B cell (primary cell): ENCODE data around the gene BABAM2. TPM values are rescaled to one million over a fixed set of nuclear protein-coding genes. Genes with fewer than 3 reads are reported as not detected.
"Not testable (repeated sequence)": the region's sequence is repeated elsewhere in the genome, so short reads cannot be mapped to it uniquely, and the experiment has no call there.

Experiments used
- ATAC-seq: fragments of 200-7000 bp; cut with Tn5 transposase; one replicate; pipeline ENCODE4 v1.10.0; 2021; ENCODE audit warnings: low read depth, mild to moderate bottlenecking, moderate number of reproducible peaks, moderate library complexity
- CTCF ChIA-PET: fragments of 350-600 bp; sonication (Branson Sonifier 250); formaldehyde crosslinking; loops from one replicate; lab custom pipeline; 2021; ENCODE audit warnings: antibody characterized with exemption, inconsistent platforms; lab: Charles Lee
- POLR2A ChIA-PET: fragments of 350-600 bp; sonication (Branson Sonifier 250); formaldehyde crosslinking; loops from one replicate; lab custom pipeline; 2021; ENCODE audit warnings: antibody characterized with exemption; lab: Charles Lee
- DNase-seq: peaks from one replicate; pipeline ENCODE4 v3.0.0; 2013
- H2AFZ ChIP-seq: 2 replicates; pipeline ENCODE4 v1.6.1; 2012; ENCODE audit warnings: mild to moderate bottlenecking, low read depth, low read length; ENCODE audit not compliant: insufficient read depth, poor library complexity, severe bottlenecking
- H3K27ac ChIP-seq, 2 donors: 1 replicate in 1 of 2; 2 replicates in 1 of 2; pipeline ENCODE4 v1.5.1; 2012 to 2013; ENCODE audit warnings: low read length in 2 of 2, mild to moderate bottlenecking in 2 of 2, moderate library complexity in 1 of 2
- H3K27me3 ChIP-seq, 4 experiments: fragments of 200-600 bp in 1 of 4; sonication (generic) in 1 of 4; replicated peaks in 1 of 4; 1 replicate in 2 of 4; 2 replicates in 2 of 4; pipeline versions ENCODE4 v1.6.1 to v1.7.0; 2013 to 2016; ENCODE audit warnings: low read length in 3 of 4, mild to moderate bottlenecking in 2 of 4, mixed read lengths in 1 of 4, moderate library complexity in 1 of 4; ENCODE audit not compliant: insufficient read depth in 4 of 4, control insufficient read depth in 3 of 4; ENCODE audit errors: control extremely low read depth in 1 of 4
- H3K36me3 ChIP-seq, 2 experiments: replicated peaks in 1 of 2; 1 replicate in 1 of 2; 2 replicates in 1 of 2; pipeline versions ENCODE4 v1.6.1 to v1.7.1; 2013; ENCODE audit warnings: low read length in 1 of 2; ENCODE audit not compliant: insufficient read depth in 2 of 2, control insufficient read depth in 1 of 2; ENCODE audit errors: control extremely low read depth in 1 of 2, extremely low read depth in 1 of 2
- H3K4me1 ChIP-seq, 2 donors: fragments of 200-600 bp in 1 of 2; sonication (generic) in 1 of 2; 1 replicate in 1 of 2; 2 replicates in 1 of 2; pipeline versions ENCODE4 v1.5.1 to v1.6.1; 2013 to 2017; ENCODE audit warnings: low read length in 2 of 2; ENCODE audit not compliant: control insufficient read depth in 2 of 2, insufficient read depth in 2 of 2
- H3K4me2 ChIP-seq: replicated peaks from 2 replicates; pipeline ENCODE3; 2012; ENCODE audit warnings: mild to moderate bottlenecking, low read depth, low read length; ENCODE audit not compliant: poor library complexity, severe bottlenecking
- H3K4me3 ChIP-seq, 5 experiments: fragments of 200-600 bp in 1 of 5; sonication (generic) in 1 of 5; 1 replicate in 3 of 5; 2 replicates in 2 of 5; pipeline versions ENCODE4 v1.5.1 to v1.7.0; 2011 to 2016; ENCODE audit warnings: low read length in 4 of 5, mild to moderate bottlenecking in 4 of 5, low read depth in 2 of 5, control low read depth in 1 of 5, moderate library complexity in 1 of 5; ENCODE audit not compliant: insufficient read depth in 1 of 5; ENCODE audit errors: control extremely low read depth in 1 of 5, extremely low read depth in 1 of 5
- H3K79me2 ChIP-seq: fragments of 200-600 bp; sonication (generic); one replicate; pipeline ENCODE4 v1.6.0; 2016; ENCODE audit warnings: low read length; ENCODE audit not compliant: control insufficient read depth, insufficient read depth
- H3K9ac ChIP-seq: fragments of 200-600 bp; sonication (generic); 2 replicates; pipeline ENCODE4 v1.6.1; 2017; ENCODE audit warnings: mild to moderate bottlenecking, low read length, moderate library complexity
- H3K9me3 ChIP-seq, 3 donors: one replicate each; pipeline versions ENCODE4 v1.6.1 to v1.7.1; 2013; ENCODE audit warnings: low read length in 2 of 3; ENCODE audit not compliant: control insufficient read depth in 2 of 3, insufficient read depth in 1 of 3; ENCODE audit errors: control extremely low read depth in 1 of 3
- H4K20me1 ChIP-seq: 2 replicates; pipeline ENCODE4 v1.6.0; 2012; ENCODE audit warnings: mild to moderate bottlenecking, low read length; ENCODE audit not compliant: insufficient read depth, control insufficient read depth, poor library complexity, severe bottlenecking
- H3K27ac Mint-ChIP-seq: one replicate; pipeline ENCODE4 v1.8.0; 2021; ENCODE audit warnings: mixed read lengths
- H3K27me3 Mint-ChIP-seq: one replicate; pipeline ENCODE4 v1.8.0; 2021; ENCODE audit warnings: mixed read lengths
- H3K4me1 Mint-ChIP-seq: one replicate; pipeline ENCODE4 v1.8.0; 2021; ENCODE audit warnings: mixed read lengths
- H3K4me3 Mint-ChIP-seq: one replicate; pipeline ENCODE4 v1.8.0; 2021; ENCODE audit warnings: mixed read lengths
- H3K9me3 Mint-ChIP-seq: one replicate; pipeline ENCODE4 v1.8.0; 2022; ENCODE audit warnings: mixed read lengths; ENCODE audit not compliant: insufficient read depth
- EZH2 ChIP-seq: IDR thresholded peaks from 2 replicates; pipeline ENCODE4 v1.6.1; 2012; ENCODE audit warnings: borderline replicate concordance, low read depth, mild to moderate bottlenecking, moderate library complexity, low read length; ENCODE audit not compliant: insufficient read depth, poor library complexity, severe bottlenecking
- WGBS: methylation state at CpG from one replicate; pipeline ENCODE4 v1.1.5; 2013; ENCODE audit warnings: missing lambda C conversion rate; ENCODE audit not compliant: insufficient coverage; 5-methylcytosine and 5-hydroxymethylcytosine counted together
- intact Hi-C: fragments of 100-400 bp; cut with micrococcal nuclease; formaldehyde crosslinking; loops from one replicate; pipeline ENCODE4 v1.10.0; 2022
- polyA plus RNA-seq: library from polyadenylated mRNA; depleted of rRNA; stranded (reverse); fragments of >200 nt; gene quantifications from 2 replicates; pipeline ENCODE4 v1.2.3, GENCODE V29; 2012
- total RNA-seq, 2 donors: library from RNA; stranded (reverse); fragments of 120-200 nt in 1 of 2; gene quantifications; 1 replicate in 1 of 2; 2 replicates in 1 of 2; pipeline versions ENCODE4 v1.2.3 to v1.2.4, GENCODE V29; 2013 to 2022
- TF ChIP-seq, protein P1 (sequence below): fragments of 200-600 bp; IDR thresholded peaks from one replicate; pipeline ENCODE4 v1.8.0; 2022; ENCODE audit warnings: antibody characterized with exemption, mild to moderate bottlenecking

BABAM2 gene
- total and polyA plus RNA-seq, 2 donors (not counting 1 experiment from before 2014, with no cell fraction given) = 22.3 to 69.6 TPM

DNA sequence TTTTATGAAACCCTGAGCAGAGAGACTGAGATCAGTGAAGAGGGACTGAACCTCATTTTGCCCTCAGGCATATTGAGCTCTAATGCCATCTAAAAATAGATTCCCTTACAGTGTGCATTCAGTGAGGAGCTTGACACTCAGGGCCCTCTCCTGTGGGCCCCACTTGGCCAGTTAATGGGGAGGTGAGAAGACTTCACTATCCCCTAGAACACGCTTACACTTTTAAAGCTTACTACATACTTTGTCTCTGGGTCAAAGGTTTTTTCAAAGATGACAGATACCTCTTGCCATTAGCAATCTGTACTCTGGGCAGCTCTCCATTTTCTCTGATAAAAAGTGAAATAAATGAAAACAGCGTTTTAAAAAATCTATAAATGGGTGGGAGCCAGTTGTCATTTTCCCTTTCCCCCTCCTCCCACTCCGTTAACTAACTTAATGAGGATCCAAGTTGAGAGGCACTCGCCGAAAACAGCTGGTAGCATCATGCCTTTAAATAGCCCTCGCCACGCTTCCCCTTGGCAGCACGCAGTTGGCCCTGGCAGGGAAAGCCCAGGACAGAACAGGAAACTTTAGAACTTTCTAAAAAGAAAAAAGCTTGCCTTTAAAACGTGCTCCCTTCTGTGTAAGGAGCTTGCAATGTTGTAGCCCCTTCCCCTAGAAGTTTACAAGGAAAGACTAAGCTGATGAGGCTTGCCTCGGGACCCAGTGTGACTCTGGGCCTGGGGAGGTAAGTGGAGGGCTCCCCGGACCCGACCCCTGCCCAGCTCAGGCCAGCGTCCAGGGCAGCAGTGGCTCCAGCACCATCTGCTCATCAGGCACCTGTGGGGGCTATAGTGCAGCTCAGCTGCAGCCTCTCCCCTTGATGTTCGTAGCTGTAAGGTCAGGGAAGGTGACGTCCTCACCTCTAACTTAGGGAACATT is 443.3 kb downstream of the BABAM2 start:
- Histone ChIP-seq H3K79me2 (no peaks in the 10 kb centered on the region), H3K9ac (no peak overlapping the region), H3K4me3 (no peak overlapping the region), H3K9me3 (no peaks in the 10 kb centered on the region), H4K20me1 (no peaks in the 10 kb centered on the region), H2AFZ (no peak overlapping the region), H3K36me3 (no peaks in the 10 kb centered on the region), H3K4me2 (no peak overlapping the region), H3K27ac (no peak overlapping the region), H3K4me1 (no peaks in the 10 kb centered on the region), H3K27me3 (no peaks in the 10 kb centered on the region)
- no peak for DNase-seq
- ChIA-PET CTCF (no interaction called here), POLR2A (no interaction called here)
- Mint-ChIP-seq H3K27me3 (no peaks in the 10 kb centered on the region), H3K4me1 (no peaks in the 10 kb centered on the region), H3K4me3 (no peak overlapping the region), H3K9me3 (peaks cover 2% of the 10 kb centered on the region), H3K27ac (no peak overlapping the region)
- WGBS = 60% methylated on average over 12 of the region's 15 CpGs
- ATAC-seq = no peak
- intact Hi-C loops = no loop called here
- TF ChIP-seq, protein P1, sequence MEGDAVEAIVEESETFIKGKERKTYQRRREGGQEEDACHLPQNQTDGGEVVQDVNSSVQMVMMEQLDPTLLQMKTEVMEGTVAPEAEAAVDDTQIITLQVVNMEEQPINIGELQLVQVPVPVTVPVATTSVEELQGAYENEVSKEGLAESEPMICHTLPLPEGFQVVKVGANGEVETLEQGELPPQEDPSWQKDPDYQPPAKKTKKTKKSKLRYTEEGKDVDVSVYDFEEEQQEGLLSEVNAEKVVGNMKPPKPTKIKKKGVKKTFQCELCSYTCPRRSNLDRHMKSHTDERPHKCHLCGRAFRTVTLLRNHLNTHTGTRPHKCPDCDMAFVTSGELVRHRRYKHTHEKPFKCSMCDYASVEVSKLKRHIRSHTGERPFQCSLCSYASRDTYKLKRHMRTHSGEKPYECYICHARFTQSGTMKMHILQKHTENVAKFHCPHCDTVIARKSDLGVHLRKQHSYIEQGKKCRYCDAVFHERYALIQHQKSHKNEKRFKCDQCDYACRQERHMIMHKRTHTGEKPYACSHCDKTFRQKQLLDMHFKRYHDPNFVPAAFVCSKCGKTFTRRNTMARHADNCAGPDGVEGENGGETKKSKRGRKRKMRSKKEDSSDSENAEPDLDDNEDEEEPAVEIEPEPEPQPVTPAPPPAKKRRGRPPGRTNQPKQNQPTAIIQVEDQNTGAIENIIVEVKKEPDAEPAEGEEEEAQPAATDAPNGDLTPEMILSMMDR = no peak
- TF ChIP-seq EZH2 = no peak

DNA sequence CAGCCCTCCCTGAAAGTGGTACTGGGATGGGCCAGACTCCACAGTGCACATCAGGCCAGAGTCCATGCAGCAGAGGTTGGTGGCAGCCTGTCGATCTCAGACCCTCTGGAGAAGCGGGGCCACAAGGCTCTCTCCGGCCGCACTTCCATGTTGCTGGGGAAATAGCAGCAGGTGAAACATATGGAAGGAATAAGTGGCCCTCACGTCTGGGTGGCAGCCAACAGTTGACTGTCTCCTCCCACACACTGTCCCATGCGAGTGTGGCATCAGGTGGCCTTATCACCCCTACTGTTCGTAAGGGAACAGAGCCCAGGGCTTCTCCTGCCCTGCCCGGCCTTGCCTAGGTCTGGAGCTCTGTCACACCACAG is 444.0 kb downstream of the BABAM2 start:
- Histone ChIP-seq H3K36me3 (no peaks in the 10 kb centered on the region), H3K4me2 (no peak overlapping the region), H3K4me3 (no peak overlapping the region), H3K9me3 (no peaks in the 10 kb centered on the region), H3K79me2 (no peaks in the 10 kb centered on the region), H3K9ac (no peak overlapping the region), H3K27me3 (no peaks in the 10 kb centered on the region), H2AFZ (no peak overlapping the region), H4K20me1 (no peaks in the 10 kb centered on the region), H3K4me1 (no peaks in the 10 kb centered on the region), H3K27ac (no peak overlapping the region)
- intact Hi-C loops = no loop called here
- no peak overlapping the region for H3K4me3 Mint-ChIP-seq
- H3K27ac Mint-ChIP-seq = no peak overlapping the region
- TF ChIP-seq, protein P1 = no peak
- TF ChIP-seq EZH2 = no peak
- WGBS = 93% methylated on average over 6 of the region's 8 CpGs
- peaks cover 2% of the 10 kb centered on the region for H3K9me3 Mint-ChIP-seq
- H3K27me3 Mint-ChIP-seq = no peaks in the 10 kb centered on the region
- ATAC-seq (no peak), DNase-seq (no peak)
- POLR2A ChIA-PET = no interaction called here
- no peaks in the 10 kb centered on the region for H3K4me1 Mint-ChIP-seq
- CTCF ChIA-PET = no interaction called here

DNA sequence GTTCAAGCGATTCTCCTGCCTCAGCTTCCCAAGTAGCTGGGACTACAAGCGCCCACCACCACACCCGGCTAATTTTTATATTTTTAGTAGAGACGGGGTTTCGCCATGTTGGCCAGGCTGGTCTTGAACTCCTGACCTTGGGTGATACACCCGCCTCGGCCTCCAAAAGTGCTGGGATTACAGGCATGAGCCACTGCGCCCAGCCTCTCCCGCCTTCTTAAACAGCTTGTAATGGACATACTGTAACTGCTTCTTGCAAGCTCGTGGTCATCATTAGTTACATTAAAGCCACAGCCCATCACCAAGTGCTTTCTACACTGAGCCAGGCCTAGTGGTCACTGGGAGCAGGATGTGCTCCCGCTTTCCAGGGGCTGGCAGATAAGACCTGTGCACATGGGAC is 444.7 kb downstream of the BABAM2 start:
- H3K27ac ChIP-seq, CTCF ChIA-PET, H4K20me1 ChIP-seq, H3K9ac ChIP-seq, H3K4me1 ChIP-seq, DNase-seq, H3K27me3 Mint-ChIP-seq, intact Hi-C loops, H3K4me1 Mint-ChIP-seq, H3K4me3 Mint-ChIP-seq, H3K27ac Mint-ChIP-seq, H3K9me3 Mint-ChIP-seq, H2AFZ ChIP-seq, H3K9me3 ChIP-seq, H3K36me3 ChIP-seq, H3K79me2 ChIP-seq, H3K4me2 ChIP-seq, H3K27me3 ChIP-seq, ATAC-seq, H3K4me3 ChIP-seq: not testable (repeated sequence)
- 100% methylated on average over 11 of the region's 11 CpGs for WGBS
- POLR2A ChIA-PET = interaction anchor here (0.7 kb wide), 1 partner anchor 11 kb away, joined by 3 read pairs; no protein-coding TSS in a partner anchor
